T-cell (primary cell): Measurements from ENCODE around the gene MAGEB1. TPM values are rescaled to one million over a fixed set of nuclear protein-coding genes. Genes with fewer than 3 reads are reported as not detected.

Experiments used
- ATAC-seq, 4 experiments: fragments of 200-7000 bp in 3 of 4; fragments of 150-1000 bp in 1 of 4; cut with Tn5 transposase; replicated peaks in 1 of 4; 1 replicate in 3 of 4; 2 replicates in 1 of 4; pipeline ENCODE4 v1.10.0; 2021; ENCODE audit warnings: moderate library complexity in 3 of 4, mild to moderate bottlenecking in 2 of 4, moderate number of reproducible peaks in 1 of 4
- CTCF ChIA-PET, 2 donors: fragments of 300-600 bp; sonication (Branson Sonifier 250); formaldehyde crosslinking; loops; one replicate each; lab custom pipeline; 2022; ENCODE audit warnings: antibody characterized with exemption in 2 of 2; lab: Charles Lee
- POLR2A ChIA-PET, 2 donors: fragments of 300-600 bp; sonication (Branson Sonifier 250); formaldehyde crosslinking; loops; one replicate each; lab custom pipeline; 2022; ENCODE audit warnings: antibody characterized with exemption in 2 of 2; lab: Charles Lee
- DNase-seq, 35 experiments: peaks; one replicate each; pipeline versions ENCODE4 v3.0.0 to v3.0.0-alpha.2; 2013 to 2023
- H3K27ac ChIP-seq: one replicate; pipeline ENCODE4 v1.5.1; 2013; ENCODE audit warnings: low read length
- H3K27me3 ChIP-seq, 2 experiments: replicated peaks in 1 of 2; 1 replicate in 1 of 2; 2 replicates in 1 of 2; pipeline versions ENCODE4 v1.6.1 to v1.7.0; 2013; ENCODE audit warnings: low read length in 1 of 2, mixed read lengths in 1 of 2; ENCODE audit not compliant: control insufficient read depth in 2 of 2, insufficient read depth in 2 of 2; ENCODE audit errors: extremely low read depth in 1 of 2
- H3K36me3 ChIP-seq, 2 donors: 1 replicate in 1 of 2; 2 replicates in 1 of 2; pipeline versions ENCODE4 v1.6.1 to v1.7.0; 2013; ENCODE audit warnings: low read length in 1 of 2; ENCODE audit not compliant: control insufficient read depth in 2 of 2, insufficient read depth in 1 of 2; ENCODE audit errors: extremely low read depth in 1 of 2
- H3K4me1 ChIP-seq, 2 experiments: 1 replicate in 1 of 2; 2 replicates in 1 of 2; pipeline versions ENCODE4 v1.6.1 to v1.7.0; 2013; ENCODE audit warnings: low read length in 2 of 2, mixed read lengths in 1 of 2; ENCODE audit not compliant: insufficient read depth in 2 of 2, control insufficient read depth in 1 of 2; ENCODE audit errors: extremely low read depth in 1 of 2
- H3K4me3 ChIP-seq, 2 donors: 1 replicate in 1 of 2; 2 replicates in 1 of 2; pipeline versions ENCODE4 v1.5.1 to v1.7.0; 2013; ENCODE audit warnings: mild to moderate bottlenecking in 2 of 2, low read length in 1 of 2, moderate library complexity in 1 of 2; ENCODE audit not compliant: control insufficient read depth in 1 of 2; ENCODE audit errors: extremely low read depth in 1 of 2
- H3K9me3 ChIP-seq: 2 replicates; pipeline ENCODE4 v1.7.0; 2013
- H3K27ac Mint-ChIP-seq, 2 donors: one replicate each; pipeline ENCODE4 v1.8.0; 2020 to 2021; ENCODE audit warnings: mild to moderate bottlenecking in 2 of 2, mixed read lengths in 2 of 2
- H3K27me3 Mint-ChIP-seq, 2 donors: one replicate each; pipeline ENCODE4 v1.8.0; 2021 to 2022; ENCODE audit warnings: mixed read lengths in 2 of 2
- H3K36me3 Mint-ChIP-seq: one replicate; pipeline ENCODE4 v1.8.0; 2021; ENCODE audit warnings: mixed read lengths
- H3K4me1 Mint-ChIP-seq, 3 donors: one replicate each; pipeline ENCODE4 v1.8.0; 2020 to 2022; ENCODE audit warnings: mixed read lengths in 3 of 3, mild to moderate bottlenecking in 1 of 3
- H3K4me3 Mint-ChIP-seq, 3 donors: one replicate each; pipeline ENCODE4 v1.8.0; 2020 to 2022; ENCODE audit warnings: mild to moderate bottlenecking in 3 of 3, mixed read lengths in 3 of 3, moderate library complexity in 3 of 3
- H3K9me3 Mint-ChIP-seq, 3 donors: one replicate each; pipeline ENCODE4 v1.8.0; 2020 to 2022; ENCODE audit warnings: mixed read lengths in 3 of 3
- WGBS: methylation state at CpG from one replicate; pipeline ENCODE4 v1.1.5; 2013; ENCODE audit warnings: missing lambda C conversion rate; ENCODE audit not compliant: insufficient coverage; 5-methylcytosine and 5-hydroxymethylcytosine counted together
- total RNA-seq, 35 experiments: library from RNA in 6 of 35; stranded (reverse) in 6 of 35; fragments of 120-200 nt in 1 of 35; gene quantifications; one replicate each; pipeline versions ENCODE4 v1.2.1 to v1.2.4 and lab custom pipeline; 2013 to 2026

The MAGEB1 gene
- total RNA-seq, 5 donors from 2014 or later (not counting 1 experiment from before 2014, with no cell fraction given), result not detected

GRCh38 chrX:30224536-30224935, 22.4 kb upstream of the MAGEB1 start:
- no CpG with 5 or more reads among the region's 2 CpGs for WGBS
- ChIA-PET POLR2A (no interaction called here), CTCF (no interaction called here)
- no peak for DNase-seq
- H3K9me3 ChIP-seq, result no peaks in the 10 kb centered on the region
- Mint-ChIP-seq H3K4me3 (no peak overlapping the region), H3K36me3 (no peaks in the 10 kb centered on the region), H3K4me1 (no peaks in the 10 kb centered on the region), H3K27me3 (no peaks in the 10 kb centered on the region), H3K9me3 (no peaks in the 10 kb centered on the region), H3K27ac (no peak overlapping the region)
- no peaks in the 10 kb centered on the region for H3K27me3 ChIP-seq
- no peak overlapping the region for H3K27ac ChIP-seq
- H3K4me3 ChIP-seq, result no peak overlapping the region
- H3K36me3 ChIP-seq, result no peaks in the 10 kb centered on the region
- ATAC-seq, result no peak
- no peaks in the 10 kb centered on the region for H3K4me1 ChIP-seq

- ATAC-seq, result no peak
- Mint-ChIP-seq H3K4me1 (no peaks in the 10 kb centered on the region), H3K36me3 (no peaks in the 10 kb centered on the region), H3K9me3 (no peaks in the 10 kb centered on the region), H3K4me3 (no peak overlapping the region), H3K27me3 (no peaks in the 10 kb centered on the region), H3K27ac (no peak overlapping the region)
- Histone ChIP-seq H3K4me3 (no peak overlapping the region), H3K9me3 (no peaks in the 10 kb centered on the region), H3K4me1 (no peaks in the 10 kb centered on the region), H3K36me3 (no peaks in the 10 kb centered on the region), H3K27me3 (no peaks in the 10 kb centered on the region), H3K27ac (no peak overlapping the region)
- CTCF ChIA-PET, result no interaction called here
- DNase-seq, result no peak
- POLR2A ChIA-PET, result no interaction called here
- WGBS, result no CpG with 5 or more reads among the region's 1 CpG
These were observed 18.4 kb upstream of the MAGEB1 start for GRCh38 chrX:30228526-30228925.

GRCh38 chrX:30230395-30230794, 16.6 kb upstream of the MAGEB1 start, which contains the start of gene MAGEB3:
Gene MAGEB3, plus strand, starts transcription at chrX:30230657. Its CDS starts 5,268 bp downstream, at chrX:30235925.
- Mint-ChIP-seq H3K36me3 (no peaks in the 10 kb centered on the region), H3K27me3 (no peaks in the 10 kb centered on the region), H3K9me3 (no peaks in the 10 kb centered on the region), H3K27ac (no peak within 1 kb of the TSS), H3K4me3 (no peak within 1 kb of the TSS), H3K4me1 (no peaks in the 10 kb centered on the region)
- no peaks in the 10 kb centered on the region for H3K4me1 ChIP-seq
- DNase-seq (no peak), ATAC-seq (no peak)
- CTCF ChIA-PET, result no interaction called here
- no peaks in the 10 kb centered on the region for H3K36me3 ChIP-seq
- no peak within 1 kb of the TSS for H3K27ac ChIP-seq
- no peak within 1 kb of the TSS for H3K4me3 ChIP-seq
- WGBS, result no CpG with 5 or more reads among the region's 4 CpGs
- H3K9me3 ChIP-seq, result no peaks in the 10 kb centered on the region
- no peaks in the 10 kb centered on the region for H3K27me3 ChIP-seq
- POLR2A ChIA-PET, result no interaction called here

- Histone ChIP-seq H3K9me3 (no peaks in the 10 kb centered on the region), H3K4me3 (no peak within 1 kb of the TSS), H3K36me3 (no peaks in the 10 kb centered on the region), H3K27ac (no peak within 1 kb of the TSS), H3K4me1 (no peaks in the 10 kb centered on the region), H3K27me3 (no peaks in the 10 kb centered on the region)
- no peak for ATAC-seq
- H3K27me3 Mint-ChIP-seq, result peaks cover 0 to 21% of the 10 kb centered on the region in 2 donors
- H3K4me1 Mint-ChIP-seq, result no peaks in the 10 kb centered on the region
- WGBS, result 70% methylated on average over 2 of the region's 10 CpGs
- ChIA-PET POLR2A (no interaction called here), CTCF (no interaction called here)
- no peak within 1 kb of the TSS for H3K27ac Mint-ChIP-seq
- H3K9me3 Mint-ChIP-seq, result no peaks in the 10 kb centered on the region
- DNase-seq, result no peak
- H3K4me3 Mint-ChIP-seq, result no peak within 1 kb of the TSS
- no peaks in the 10 kb centered on the region for H3K36me3 Mint-ChIP-seq
These were observed 5.1 kb upstream of the MAGEB1 start, which contains the start of gene MAGEB4 for GRCh38 chrX:30241724-30242415. Gene MAGEB4, plus strand, starts transcription at chrX:30242000. Its CDS starts 136 bp downstream, at chrX:30242136.

GRCh38 chrX:30248854-30249253, 1.9 kb downstream of the MAGEB1 start:
- ATAC-seq (no peak), DNase-seq (no peak)
- Mint-ChIP-seq H3K4me1 (no peaks in the 10 kb centered on the region), H3K27ac (no peak overlapping the region), H3K9me3 (peaks cover 0 to 4% (median 0%) of the 10 kb centered on the region in 3 donors), H3K4me3 (no peak overlapping the region), H3K36me3 (no peaks in the 10 kb centered on the region), H3K27me3 (peaks cover 0 to 15% of the 10 kb centered on the region in 2 donors)
- H3K27ac ChIP-seq, result no peak overlapping the region
- no peak overlapping the region for H3K4me3 ChIP-seq
- no CpG with 5 or more reads among the region's 4 CpGs for WGBS
- CTCF ChIA-PET, result no interaction called here
- H3K27me3 ChIP-seq, result no peaks in the 10 kb centered on the region
- POLR2A ChIA-PET, result no interaction called here
- H3K36me3 ChIP-seq, result no peaks in the 10 kb centered on the region
- no peaks in the 10 kb centered on the region for H3K9me3 ChIP-seq
- H3K4me1 ChIP-seq, result no peaks in the 10 kb centered on the region

- Mint-ChIP-seq H3K4me1 (no peaks in the 10 kb centered on the region), H3K27ac (no peak overlapping the region), H3K9me3 (peaks cover 3 to 4% (median 4%) of the 10 kb centered on the region in 3 donors), H3K27me3 (peaks cover 0 to 6% of the 10 kb centered on the region in 2 donors), H3K36me3 (no peaks in the 10 kb centered on the region), H3K4me3 (no peak overlapping the region)
- DNase-seq (no peak), ATAC-seq (no peak)
- no peaks in the 10 kb centered on the region for H3K36me3 ChIP-seq
- no peak overlapping the region for H3K4me3 ChIP-seq
- H3K27me3 ChIP-seq, result no peaks in the 10 kb centered on the region
- 100% methylated on average over 1 of the region's 1 CpG for WGBS
- H3K27ac ChIP-seq, result no peak overlapping the region
- no peaks in the 10 kb centered on the region for H3K9me3 ChIP-seq
- H3K4me1 ChIP-seq, result no peaks in the 10 kb centered on the region
- CTCF ChIA-PET, result no interaction called here
- POLR2A ChIA-PET, result no interaction called here
These were observed 6.3 kb downstream of the MAGEB1 start for GRCh38 chrX:30253257-30253656.
